IMR-90 (cell line): Measurements from ENCODE around the gene NPPB. TPM values are rescaled to one million over a fixed set of nuclear protein-coding genes. Genes with fewer than 3 reads are reported as not detected.
"Not testable (repeated sequence)": the region's sequence is repeated elsewhere in the genome, so short reads cannot be mapped to it uniquely, and the experiment has no call there.

ENCODE experiments used
- ATAC-seq: fragments of 200-7000 bp; cut with Tn5 transposase; 2 replicates; pipeline ENCODE4 v1.9.1; 2020; ENCODE audit warnings: low read depth, mild to moderate bottlenecking, moderate library complexity
- BruUV-seq: library from RNA; stranded (reverse); fragments of 400-500 nt; replicated peaks from 2 replicates; lab custom pipeline; 2021; lab: Mats Ljungman, UMichigan
- CTCF ChIA-PET: fragments of 300-600 bp; formaldehyde crosslinking; extraction: SDS; loops from one replicate; lab custom pipeline; 2021; ENCODE audit warnings: antibody characterized with exemption; lab: Yijun Ruan, JAX
- POLR2A ChIA-PET: fragments of 300-600 bp; sonication (Branson Sonifier 250); formaldehyde crosslinking; loops from one replicate; lab custom pipeline; 2022; ENCODE audit warnings: antibody characterized with exemption; ENCODE audit not compliant: unreplicated experiment; lab: Charles Lee
- DNase-seq: peaks from one replicate; pipeline ENCODE4 v3.0.0; 2013
- H2AFZ ChIP-seq: replicated peaks from 2 replicates; pipeline ENCODE3; 2013; ENCODE audit warnings: low read length, mild to moderate bottlenecking; ENCODE audit not compliant: poor library complexity
- H2AK5ac ChIP-seq: 2 replicates; pipeline ENCODE4 v1.6.1; 2013; ENCODE audit warnings: low read depth, low read length, inconsistent platforms
- H2AK9ac ChIP-seq: replicated peaks from 2 replicates; pipeline ENCODE3; 2013; ENCODE audit warnings: mild to moderate bottlenecking, low read depth, low read length, moderate library complexity; ENCODE audit not compliant: poor library complexity
- H2BK120ac ChIP-seq: 2 replicates; pipeline ENCODE4 v1.6.1; 2013; ENCODE audit warnings: low read depth, low read length, inconsistent platforms
- H2BK15ac ChIP-seq: 3 replicates; pipeline ENCODE4 v1.6.1; 2013; ENCODE audit warnings: low read depth, low read length, inconsistent platforms
- H2BK20ac ChIP-seq: 2 replicates; pipeline ENCODE4 v1.6.1; 2013; ENCODE audit warnings: low read depth, mild to moderate bottlenecking, inconsistent platforms, low read length, moderate library complexity
- H2BK5ac ChIP-seq: 2 replicates; pipeline ENCODE4 v1.6.1; 2013; ENCODE audit warnings: mild to moderate bottlenecking, low read depth, low read length, inconsistent platforms; ENCODE audit not compliant: poor library complexity, severe bottlenecking
- H3K14ac ChIP-seq: replicated peaks from 2 replicates; pipeline ENCODE4 v1.6.1; 2013; ENCODE audit warnings: low read depth, low read length, inconsistent platforms
- H3K18ac ChIP-seq: 2 replicates; pipeline ENCODE4 v1.6.1; 2013; ENCODE audit warnings: low read depth, low read length, control low read depth
- H3K23ac ChIP-seq: 2 replicates; pipeline ENCODE4 v1.6.1; 2013; ENCODE audit warnings: low read depth, low read length, inconsistent platforms
- H3K27ac ChIP-seq: 2 replicates; pipeline ENCODE4 v1.5.1; 2013; ENCODE audit warnings: mild to moderate bottlenecking, control low read depth, low read length; ENCODE audit not compliant: insufficient read depth
- H3K27me3 ChIP-seq: 2 replicates; pipeline ENCODE4 v1.6.1; 2013; ENCODE audit warnings: low read length; ENCODE audit not compliant: control insufficient read depth, insufficient read depth
- H3K36me3 ChIP-seq: 2 replicates; pipeline ENCODE4 v1.6.1; 2013; ENCODE audit warnings: low read length, mixed read lengths; ENCODE audit not compliant: control insufficient read depth, insufficient read depth
- H3K4ac ChIP-seq: 2 replicates; pipeline ENCODE4 v1.6.1; 2013; ENCODE audit warnings: low read depth, low read length, inconsistent platforms
- H3K4me1 ChIP-seq: 2 replicates; pipeline ENCODE4 v1.6.1; 2013; ENCODE audit warnings: low read length, mixed read lengths; ENCODE audit not compliant: control insufficient read depth, insufficient read depth
- H3K4me2 ChIP-seq: 2 replicates; pipeline ENCODE4 v1.6.1; 2013; ENCODE audit warnings: low read depth, mild to moderate bottlenecking, control low read depth, low read length, moderate library complexity
- H3K4me3 ChIP-seq: 2 replicates; pipeline ENCODE4 v1.5.1; 2013; ENCODE audit warnings: low read depth, mild to moderate bottlenecking, control low read depth, low read length, moderate library complexity; ENCODE audit not compliant: insufficient read depth
- H3K56ac ChIP-seq: 2 replicates; pipeline ENCODE4 v1.6.1; 2013; ENCODE audit warnings: low read length, inconsistent platforms; ENCODE audit not compliant: insufficient read depth; ENCODE audit errors: extremely low read depth
- H3K79me1 ChIP-seq, 2 experiments: 2 replicates each; pipeline ENCODE4 v1.6.1; 2013; ENCODE audit warnings: low read length in 2 of 2, inconsistent platforms in 1 of 2, low read depth in 1 of 2
- H3K9ac ChIP-seq: 2 replicates; pipeline ENCODE4 v1.6.1; 2013; ENCODE audit warnings: low read depth, low read length, control low read depth
- H3K9me1 ChIP-seq: 2 replicates; pipeline ENCODE4 v1.6.1; 2013; ENCODE audit warnings: low read length, inconsistent platforms; ENCODE audit not compliant: insufficient read depth
- H3K9me3 ChIP-seq: 2 replicates; pipeline ENCODE4 v1.6.1; 2013; ENCODE audit warnings: low read length; ENCODE audit not compliant: control insufficient read depth, insufficient read depth
- H4K20me1 ChIP-seq: 2 replicates; pipeline ENCODE4 v1.6.1; 2013; ENCODE audit warnings: low read length, inconsistent platforms; ENCODE audit not compliant: insufficient read depth
- H4K5ac ChIP-seq: 2 replicates; pipeline ENCODE4 v1.6.1; 2013; ENCODE audit warnings: mild to moderate bottlenecking, low read depth, low read length, control low read depth
- H4K8ac ChIP-seq, 2 experiments: 2 replicates each; pipeline ENCODE4 v1.6.1; 2013; ENCODE audit warnings: low read depth in 2 of 2, low read length in 2 of 2, control low read depth in 1 of 2, inconsistent platforms in 1 of 2
- H4K91ac ChIP-seq: 2 replicates; pipeline ENCODE4 v1.6.1; 2013; ENCODE audit warnings: low read depth, low read length, inconsistent platforms; ENCODE audit not compliant: insufficient read depth
- CTCF ChIP-seq: conservative IDR thresholded peaks from 2 replicates; pipeline ENCODE4 v1.5.1; 2012; ENCODE audit warnings: mild to moderate bottlenecking, low read depth, low read length, improper control_type of control experiment
- FOS ChIP-seq: fragments of 150-350 bp; IDR thresholded peaks from 2 replicates; pipeline ENCODE4 v1.6.1; 2016; ENCODE audit warnings: low read depth, low read length
- USF2 ChIP-seq: fragments of 150-350 bp; IDR thresholded peaks from 2 replicates; pipeline ENCODE4 v1.6.1; 2017; ENCODE audit warnings: mild to moderate bottlenecking, antibody characterized with exemption, low read length, low read depth
- WGBS, 2 experiments: methylation state at CpG; one replicate each; pipeline versions ENCODE4 v1.1.5 to v1.1.7; 2013; ENCODE audit warnings: missing lambda C conversion rate in 2 of 2; ENCODE audit not compliant: insufficient read length in 1 of 2; ENCODE audit errors: extremely low coverage in 2 of 2; 5-methylcytosine and 5-hydroxymethylcytosine counted together
- dilution Hi-C: fragments of 300-500 bp; cut with HindIII; formaldehyde crosslinking; loops from one replicate; pipeline ENCODE4 v1.14.3; 2018; ENCODE audit warnings: low sequenced_read_pairs; ENCODE audit not compliant: unreplicated experiment
- in situ Hi-C: fragments of 300-500 bp; cut with MboI; formaldehyde crosslinking; loops from 3 replicates; pipeline ENCODE4 v1.14.3; 2019; ENCODE audit warnings: low sequenced_read_pairs, inconsistent platforms, mixed read lengths
- intact Hi-C: fragments of 100-400 bp; cut with micrococcal nuclease; formaldehyde crosslinking; loops from 2 replicates; pipeline ENCODE4 v1.10.0; 2022
- polyA plus RNA-seq, 3 experiments: library from polyadenylated mRNA; depleted of rRNA; stranded (reverse); fragments of >200 nt; gene quantifications; 2 replicates each; pipeline ENCODE4 v1.2.3, GENCODE V29; 2012; ENCODE audit warnings: low replicate concordance in 1 of 3
- total RNA-seq: library from RNA; depleted of rRNA; stranded (reverse); fragments of >200 nt; gene quantifications from 2 replicates; pipeline ENCODE4 v1.2.3, GENCODE V29; 2012

NPPB gene
- total and polyA plus RNA-seq, 2 of the 4 experiments (the other 2 are of a cell fraction) = not detected

- H3K79me1 ChIP-seq = no peaks in the 10 kb centered on the region
- no peak overlapping the region for H3K27ac ChIP-seq
- ChIA-PET POLR2A (no interaction called here), CTCF (no interaction called here)
- no peaks in the 10 kb centered on the region for H3K9me3 ChIP-seq
- no peaks in the 10 kb centered on the region for H3K4me1 ChIP-seq
- H2AK9ac ChIP-seq = no peak overlapping the region
- no TSS peak for BruUV-seq
- intact Hi-C loops = loop anchor here (10.0 kb wide), 1 partner anchor 248 kb away; the partner anchor contains the start of genes FBXO2 and FBXO44
- no peaks in the 10 kb centered on the region; the same call in 1 of the 2 replicates for H4K20me1 ChIP-seq
- ATAC-seq (no peak), DNase-seq (no peak)
- H3K4me3 ChIP-seq = no peak overlapping the region
- no peak overlapping the region for H4K8ac ChIP-seq
- no CpG with 5 or more reads among the region's 1 CpG for WGBS, 2 experiments
- H2BK120ac ChIP-seq = no peak overlapping the region
- in situ Hi-C loops = no loop called here
- dilution Hi-C loops = no loop called here
- H3K9ac ChIP-seq = no peak overlapping the region
- H2AFZ ChIP-seq = no peak overlapping the region
- H3K14ac ChIP-seq = no peak overlapping the region
- H4K91ac ChIP-seq = no peak overlapping the region
- H4K5ac ChIP-seq = no peak overlapping the region
- no peak overlapping the region for H2BK5ac ChIP-seq
- no peak overlapping the region for H3K23ac ChIP-seq
- H2BK20ac ChIP-seq = no peak overlapping the region
- TF ChIP-seq FOS (no peak), USF2 (no peak), CTCF (no peak)
- H3K18ac ChIP-seq = no peak overlapping the region
- H3K4me2 ChIP-seq = no peak overlapping the region
- H3K27me3 ChIP-seq = peaks cover 19% of the 10 kb centered on the region
- no peaks in the 10 kb centered on the region for H3K9me1 ChIP-seq
- H2AK5ac ChIP-seq = no peak overlapping the region
- no peak overlapping the region for H3K56ac ChIP-seq
- no peak overlapping the region for H2BK15ac ChIP-seq
- no peaks in the 10 kb centered on the region for H3K36me3 ChIP-seq
- no peak overlapping the region for H3K4ac ChIP-seq
Observed at GRCh38 chr1:11903210-11903609, 44.5 kb upstream of the NPPB start.

- H2AK5ac ChIP-seq, H3K9me1 ChIP-seq, H3K27ac ChIP-seq, H2BK120ac ChIP-seq, H2AFZ ChIP-seq, H3K9me3 ChIP-seq, H3K4me1 ChIP-seq, H3K14ac ChIP-seq, H3K4me2 ChIP-seq, H3K56ac ChIP-seq, H2BK15ac ChIP-seq, BruUV-seq, H3K4me3 ChIP-seq, H3K4ac ChIP-seq, H3K79me1 ChIP-seq, H4K91ac ChIP-seq, H4K20me1 ChIP-seq, H4K8ac ChIP-seq, dilution Hi-C loops, POLR2A ChIA-PET, ATAC-seq, H4K5ac ChIP-seq, H2AK9ac ChIP-seq, H2BK20ac ChIP-seq, DNase-seq, H2BK5ac ChIP-seq, in situ Hi-C loops, H3K18ac ChIP-seq, H3K23ac ChIP-seq, H3K9ac ChIP-seq, H3K36me3 ChIP-seq: not testable (repeated sequence)
- CTCF ChIA-PET = interaction anchor here (0.6 kb wide), 1 partner anchor 76 kb away, joined by 4 read pairs; no protein-coding TSS in a partner anchor
- whole genome bisulfite sequencing, 2 experiments = no CpG with 5 or more reads among the region's 9 CpGs
- intact Hi-C loops = loop anchor here (10.0 kb wide), 1 partner anchor 247 kb away; the partner anchor contains the start of genes FBXO2 and FBXO44
- H3K27me3 ChIP-seq = peaks cover 24% of the 10 kb centered on the region
Observed at GRCh38 chr1:11901446-11901845, 42.7 kb upstream of the NPPB start.
